HL-60 (cell line): Measurements from ENCODE around the gene FKBP6.

ENCODE experiments used
- DNase-seq, 2 experiments: peaks; one replicate each; pipeline ENCODE4 v3.0.0-alpha.2; 2010 to 2020; ENCODE audit warnings: low read depth in 1 of 2, low spot score in 1 of 2
- H3K27ac ChIP-seq: fragments of 250-450 bp; sonication (Bioruptor Pico); replicated peaks from 2 replicates; pipeline ENCODE4 v1.5.1; 2020; ENCODE audit warnings: mild to moderate bottlenecking, moderate library complexity
- H3K27me3 ChIP-seq: fragments of 250-450 bp; sonication (Bioruptor Pico); 2 replicates; pipeline ENCODE4 v1.5.1; 2021; ENCODE audit warnings: mild to moderate bottlenecking, moderate library complexity; ENCODE audit not compliant: insufficient read depth, poor library complexity, severe bottlenecking
- H3K4me3 ChIP-seq: replicated peaks from 2 replicates; pipeline ENCODE4 v1.5.1; 2011; ENCODE audit warnings: mild to moderate bottlenecking, control low read depth, low read length; ENCODE audit not compliant: insufficient read depth
- GABPA ChIP-seq: IDR thresholded peaks from 2 replicates; pipeline ENCODE4 v1.6.1; 2012; ENCODE audit warnings: low read depth
- POLR2AphosphoS5 ChIP-seq: IDR thresholded peaks from 2 replicates; pipeline ENCODE4 v1.6.1; 2012; ENCODE audit warnings: low read depth
- SPI1 ChIP-seq: IDR thresholded peaks from 2 replicates; pipeline ENCODE4 v1.6.1; 2012; ENCODE audit warnings: low read depth, mild to moderate bottlenecking, borderline replicate concordance
- TF ChIP-seq, protein P1 (sequence below): IDR thresholded peaks from 2 replicates; pipeline ENCODE4 v1.6.1; 2012; ENCODE audit warnings: low read depth; ENCODE audit not compliant: insufficient replicate concordance
- TF ChIP-seq, protein P2 (sequence below): IDR thresholded peaks from one replicate; pipeline ENCODE4 v1.5.1; 2011; ENCODE audit warnings: low read length, control low read depth, inconsistent platforms; ENCODE audit not compliant: insufficient read depth

Gene FKBP6

DNA sequence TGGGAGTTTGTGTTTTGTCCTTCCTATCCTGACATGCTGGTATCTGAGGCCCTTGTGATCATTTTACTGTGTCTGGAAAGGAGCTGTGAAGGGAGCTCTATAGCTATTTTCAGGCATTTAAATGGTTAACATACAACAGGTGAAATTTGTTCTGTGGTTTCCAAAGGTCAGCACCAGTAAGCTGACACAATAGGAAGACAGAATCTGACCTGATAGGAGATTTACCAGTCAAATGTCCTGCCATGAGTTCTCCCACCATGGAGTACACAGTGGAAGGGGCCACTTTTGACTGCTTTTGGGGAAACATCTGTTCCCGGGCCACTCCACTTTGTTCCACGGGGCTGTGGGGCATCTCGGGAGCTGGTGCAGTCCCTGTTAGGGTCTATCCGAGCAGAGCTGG, 17.6 kb downstream of the FKBP6 start:
- no peaks in the 10 kb centered on the region for H3K27me3 ChIP-seq
- no peak overlapping the region for H3K4me3 ChIP-seq
- DNase-seq: no peak

GRCh38 chr7:73345951-73346350, 18.0 kb downstream of the FKBP6 start:
- no peak for DNase-seq
- TF ChIP-seq GABPA (no peak), SPI1 (no peak), POLR2AphosphoS5 (no peak)
- TF ChIP-seq, protein P1, sequence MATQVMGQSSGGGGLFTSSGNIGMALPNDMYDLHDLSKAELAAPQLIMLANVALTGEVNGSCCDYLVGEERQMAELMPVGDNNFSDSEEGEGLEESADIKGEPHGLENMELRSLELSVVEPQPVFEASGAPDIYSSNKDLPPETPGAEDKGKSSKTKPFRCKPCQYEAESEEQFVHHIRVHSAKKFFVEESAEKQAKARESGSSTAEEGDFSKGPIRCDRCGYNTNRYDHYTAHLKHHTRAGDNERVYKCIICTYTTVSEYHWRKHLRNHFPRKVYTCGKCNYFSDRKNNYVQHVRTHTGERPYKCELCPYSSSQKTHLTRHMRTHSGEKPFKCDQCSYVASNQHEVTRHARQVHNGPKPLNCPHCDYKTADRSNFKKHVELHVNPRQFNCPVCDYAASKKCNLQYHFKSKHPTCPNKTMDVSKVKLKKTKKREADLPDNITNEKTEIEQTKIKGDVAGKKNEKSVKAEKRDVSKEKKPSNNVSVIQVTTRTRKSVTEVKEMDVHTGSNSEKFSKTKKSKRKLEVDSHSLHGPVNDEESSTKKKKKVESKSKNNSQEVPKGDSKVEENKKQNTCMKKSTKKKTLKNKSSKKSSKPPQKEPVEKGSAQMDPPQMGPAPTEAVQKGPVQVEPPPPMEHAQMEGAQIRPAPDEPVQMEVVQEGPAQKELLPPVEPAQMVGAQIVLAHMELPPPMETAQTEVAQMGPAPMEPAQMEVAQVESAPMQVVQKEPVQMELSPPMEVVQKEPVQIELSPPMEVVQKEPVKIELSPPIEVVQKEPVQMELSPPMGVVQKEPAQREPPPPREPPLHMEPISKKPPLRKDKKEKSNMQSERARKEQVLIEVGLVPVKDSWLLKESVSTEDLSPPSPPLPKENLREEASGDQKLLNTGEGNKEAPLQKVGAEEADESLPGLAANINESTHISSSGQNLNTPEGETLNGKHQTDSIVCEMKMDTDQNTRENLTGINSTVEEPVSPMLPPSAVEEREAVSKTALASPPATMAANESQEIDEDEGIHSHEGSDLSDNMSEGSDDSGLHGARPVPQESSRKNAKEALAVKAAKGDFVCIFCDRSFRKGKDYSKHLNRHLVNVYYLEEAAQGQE: no peak
- TF ChIP-seq, protein P2, sequence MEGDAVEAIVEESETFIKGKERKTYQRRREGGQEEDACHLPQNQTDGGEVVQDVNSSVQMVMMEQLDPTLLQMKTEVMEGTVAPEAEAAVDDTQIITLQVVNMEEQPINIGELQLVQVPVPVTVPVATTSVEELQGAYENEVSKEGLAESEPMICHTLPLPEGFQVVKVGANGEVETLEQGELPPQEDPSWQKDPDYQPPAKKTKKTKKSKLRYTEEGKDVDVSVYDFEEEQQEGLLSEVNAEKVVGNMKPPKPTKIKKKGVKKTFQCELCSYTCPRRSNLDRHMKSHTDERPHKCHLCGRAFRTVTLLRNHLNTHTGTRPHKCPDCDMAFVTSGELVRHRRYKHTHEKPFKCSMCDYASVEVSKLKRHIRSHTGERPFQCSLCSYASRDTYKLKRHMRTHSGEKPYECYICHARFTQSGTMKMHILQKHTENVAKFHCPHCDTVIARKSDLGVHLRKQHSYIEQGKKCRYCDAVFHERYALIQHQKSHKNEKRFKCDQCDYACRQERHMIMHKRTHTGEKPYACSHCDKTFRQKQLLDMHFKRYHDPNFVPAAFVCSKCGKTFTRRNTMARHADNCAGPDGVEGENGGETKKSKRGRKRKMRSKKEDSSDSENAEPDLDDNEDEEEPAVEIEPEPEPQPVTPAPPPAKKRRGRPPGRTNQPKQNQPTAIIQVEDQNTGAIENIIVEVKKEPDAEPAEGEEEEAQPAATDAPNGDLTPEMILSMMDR: no peak
- H3K4me3 ChIP-seq: no peak overlapping the region
- no peak overlapping the region for H3K27ac ChIP-seq
- no peaks in the 10 kb centered on the region for H3K27me3 ChIP-seq

More for the DNA sequence above, 17.6 kb downstream of the FKBP6 start:
- TF ChIP-seq, protein P2: no peak
- TF ChIP-seq, protein P1: no peak
- TF ChIP-seq POLR2AphosphoS5 (no peak), GABPA (no peak), SPI1 (no peak)
- H3K27ac ChIP-seq: no peak overlapping the region

GRCh38 chr7:73349763-73350162, 21.8 kb downstream of the FKBP6 start:
- H3K27me3 ChIP-seq: no peaks in the 10 kb centered on the region
- no peak overlapping the region for H3K27ac ChIP-seq
- TF ChIP-seq, protein P1: no peak
- TF ChIP-seq SPI1: no peak
- TF ChIP-seq GABPA: no peak
- TF ChIP-seq, protein P2: no peak
- no peak for TF ChIP-seq POLR2AphosphoS5
- no peak for DNase-seq
- H3K4me3 ChIP-seq: no peak overlapping the region
